ENCODE data around the gene ASPSCR1.

DNA sequence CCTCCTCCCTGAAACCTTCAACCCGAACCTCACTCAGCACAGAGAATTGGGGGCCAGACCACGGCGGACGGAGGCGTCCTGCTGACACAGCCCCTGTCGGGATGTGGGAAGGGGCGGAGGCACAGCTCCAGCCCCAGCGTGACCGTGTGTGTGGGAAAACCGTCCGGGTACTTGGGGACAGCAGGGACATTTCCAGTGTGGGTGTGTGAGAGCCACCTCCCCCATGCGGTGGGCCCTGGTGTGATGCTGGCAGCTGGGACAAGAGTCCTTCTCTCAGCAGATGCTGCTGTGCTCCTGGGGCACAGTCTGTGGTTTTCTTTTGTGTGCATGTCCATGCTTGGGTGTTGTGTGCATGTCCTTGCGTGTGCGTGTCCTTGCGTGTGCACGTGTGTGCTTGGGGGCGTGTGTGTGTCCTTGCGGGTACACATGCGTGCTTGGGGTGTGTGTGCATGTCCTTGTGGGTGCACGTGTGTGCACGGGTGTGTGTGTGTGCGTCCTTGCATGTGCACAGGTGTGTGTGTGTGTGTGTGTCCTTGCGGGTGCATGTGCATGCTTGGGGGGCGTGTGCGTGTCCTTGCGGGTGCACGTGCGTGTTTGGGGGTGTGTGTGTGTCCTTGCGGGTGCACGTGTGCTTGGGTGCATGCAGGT lies 28.4 kb downstream of the ASPSCR1 start:
- TF ChIP-seq, protein P1, sequence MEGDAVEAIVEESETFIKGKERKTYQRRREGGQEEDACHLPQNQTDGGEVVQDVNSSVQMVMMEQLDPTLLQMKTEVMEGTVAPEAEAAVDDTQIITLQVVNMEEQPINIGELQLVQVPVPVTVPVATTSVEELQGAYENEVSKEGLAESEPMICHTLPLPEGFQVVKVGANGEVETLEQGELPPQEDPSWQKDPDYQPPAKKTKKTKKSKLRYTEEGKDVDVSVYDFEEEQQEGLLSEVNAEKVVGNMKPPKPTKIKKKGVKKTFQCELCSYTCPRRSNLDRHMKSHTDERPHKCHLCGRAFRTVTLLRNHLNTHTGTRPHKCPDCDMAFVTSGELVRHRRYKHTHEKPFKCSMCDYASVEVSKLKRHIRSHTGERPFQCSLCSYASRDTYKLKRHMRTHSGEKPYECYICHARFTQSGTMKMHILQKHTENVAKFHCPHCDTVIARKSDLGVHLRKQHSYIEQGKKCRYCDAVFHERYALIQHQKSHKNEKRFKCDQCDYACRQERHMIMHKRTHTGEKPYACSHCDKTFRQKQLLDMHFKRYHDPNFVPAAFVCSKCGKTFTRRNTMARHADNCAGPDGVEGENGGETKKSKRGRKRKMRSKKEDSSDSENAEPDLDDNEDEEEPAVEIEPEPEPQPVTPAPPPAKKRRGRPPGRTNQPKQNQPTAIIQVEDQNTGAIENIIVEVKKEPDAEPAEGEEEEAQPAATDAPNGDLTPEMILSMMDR (IDR thresholded peaks at IDR 0.05) = no peak
- TF ChIP-seq, protein P2, sequence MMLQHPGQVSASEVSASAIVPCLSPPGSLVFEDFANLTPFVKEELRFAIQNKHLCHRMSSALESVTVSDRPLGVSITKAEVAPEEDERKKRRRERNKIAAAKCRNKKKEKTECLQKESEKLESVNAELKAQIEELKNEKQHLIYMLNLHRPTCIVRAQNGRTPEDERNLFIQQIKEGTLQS (CRISPR knock-in tag; conservative IDR thresholded peaks at IDR 0.05) = no peak
- TF ChIP-seq IRF2 (CRISPR knock-in tag; IDR thresholded peaks at IDR 0.05; ENCODE audit: borderline replicate concordance, low read depth) (no peak), TEAD4 (CRISPR knock-in tag; IDR thresholded peaks at IDR 0.05) (no peak), ATF1 (CRISPR knock-in tag; IDR thresholded peaks at IDR 0.05) (no peak), GRHL2 (CRISPR knock-in tag; IDR thresholded peaks at IDR 0.05; ENCODE audit: insufficient replicate concordance, severe bottlenecking) (no peak), RELA (CRISPR knock-in tag; IDR thresholded peaks at IDR 0.05; ENCODE audit: borderline replicate concordance) (no peak), FOXP1 (CRISPR knock-in tag; IDR thresholded peaks at IDR 0.05; ENCODE audit: borderline replicate concordance) (no peak), FOXJ3 (CRISPR knock-in tag; IDR thresholded peaks at IDR 0.05; ENCODE audit: borderline replicate concordance) (no peak)
- TF ChIP-seq, protein P3, sequence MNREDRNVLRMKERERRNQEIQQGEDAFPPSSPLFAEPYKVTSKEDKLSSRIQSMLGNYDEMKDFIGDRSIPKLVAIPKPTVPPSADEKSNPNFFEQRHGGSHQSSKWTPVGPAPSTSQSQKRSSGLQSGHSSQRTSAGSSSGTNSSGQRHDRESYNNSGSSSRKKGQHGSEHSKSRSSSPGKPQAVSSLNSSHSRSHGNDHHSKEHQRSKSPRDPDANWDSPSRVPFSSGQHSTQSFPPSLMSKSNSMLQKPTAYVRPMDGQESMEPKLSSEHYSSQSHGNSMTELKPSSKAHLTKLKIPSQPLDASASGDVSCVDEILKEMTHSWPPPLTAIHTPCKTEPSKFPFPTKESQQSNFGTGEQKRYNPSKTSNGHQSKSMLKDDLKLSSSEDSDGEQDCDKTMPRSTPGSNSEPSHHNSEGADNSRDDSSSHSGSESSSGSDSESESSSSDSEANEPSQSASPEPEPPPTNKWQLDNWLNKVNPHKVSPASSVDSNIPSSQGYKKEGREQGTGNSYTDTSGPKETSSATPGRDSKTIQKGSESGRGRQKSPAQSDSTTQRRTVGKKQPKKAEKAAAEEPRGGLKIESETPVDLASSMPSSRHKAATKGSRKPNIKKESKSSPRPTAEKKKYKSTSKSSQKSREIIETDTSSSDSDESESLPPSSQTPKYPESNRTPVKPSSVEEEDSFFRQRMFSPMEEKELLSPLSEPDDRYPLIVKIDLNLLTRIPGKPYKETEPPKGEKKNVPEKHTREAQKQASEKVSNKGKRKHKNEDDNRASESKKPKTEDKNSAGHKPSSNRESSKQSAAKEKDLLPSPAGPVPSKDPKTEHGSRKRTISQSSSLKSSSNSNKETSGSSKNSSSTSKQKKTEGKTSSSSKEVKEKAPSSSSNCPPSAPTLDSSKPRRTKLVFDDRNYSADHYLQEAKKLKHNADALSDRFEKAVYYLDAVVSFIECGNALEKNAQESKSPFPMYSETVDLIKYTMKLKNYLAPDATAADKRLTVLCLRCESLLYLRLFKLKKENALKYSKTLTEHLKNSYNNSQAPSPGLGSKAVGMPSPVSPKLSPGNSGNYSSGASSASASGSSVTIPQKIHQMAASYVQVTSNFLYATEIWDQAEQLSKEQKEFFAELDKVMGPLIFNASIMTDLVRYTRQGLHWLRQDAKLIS (CRISPR knock-in tag; IDR thresholded peaks at IDR 0.05; ENCODE audit: borderline replicate concordance) = no peak
- TF ChIP-seq, protein P4, sequence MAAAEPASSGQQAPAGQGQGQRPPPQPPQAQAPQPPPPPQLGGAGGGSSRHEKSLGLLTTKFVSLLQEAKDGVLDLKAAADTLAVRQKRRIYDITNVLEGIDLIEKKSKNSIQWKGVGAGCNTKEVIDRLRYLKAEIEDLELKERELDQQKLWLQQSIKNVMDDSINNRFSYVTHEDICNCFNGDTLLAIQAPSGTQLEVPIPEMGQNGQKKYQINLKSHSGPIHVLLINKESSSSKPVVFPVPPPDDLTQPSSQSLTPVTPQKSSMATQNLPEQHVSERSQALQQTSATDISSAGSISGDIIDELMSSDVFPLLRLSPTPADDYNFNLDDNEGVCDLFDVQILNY (CRISPR knock-in tag; IDR thresholded peaks at IDR 0.05) = no peak
- TF ChIP-seq, protein P5, sequence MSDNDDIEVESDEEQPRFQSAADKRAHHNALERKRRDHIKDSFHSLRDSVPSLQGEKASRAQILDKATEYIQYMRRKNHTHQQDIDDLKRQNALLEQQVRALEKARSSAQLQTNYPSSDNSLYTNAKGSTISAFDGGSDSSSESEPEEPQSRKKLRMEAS (CRISPR knock-in tag; IDR thresholded peaks at IDR 0.05) = no peak
